HG02623 (cell line): ENCODE data around the gene FKBP9.
A peak's percentile ranks its signal among the peaks of the same experiment; 100 is the strongest.
"Not testable (repeated sequence)": the region's sequence is repeated elsewhere in the genome, so short reads cannot be mapped to it uniquely, and the experiment has no call there.

Experiments used
- ATAC-seq: cut with Tn5 transposase; IDR thresholded peaks from one replicate; pipeline ENCODE4 v1.9.1; 2021; ENCODE audit warnings: moderate library complexity; ENCODE audit not compliant: unreplicated experiment

Gene FKBP9

DNA sequence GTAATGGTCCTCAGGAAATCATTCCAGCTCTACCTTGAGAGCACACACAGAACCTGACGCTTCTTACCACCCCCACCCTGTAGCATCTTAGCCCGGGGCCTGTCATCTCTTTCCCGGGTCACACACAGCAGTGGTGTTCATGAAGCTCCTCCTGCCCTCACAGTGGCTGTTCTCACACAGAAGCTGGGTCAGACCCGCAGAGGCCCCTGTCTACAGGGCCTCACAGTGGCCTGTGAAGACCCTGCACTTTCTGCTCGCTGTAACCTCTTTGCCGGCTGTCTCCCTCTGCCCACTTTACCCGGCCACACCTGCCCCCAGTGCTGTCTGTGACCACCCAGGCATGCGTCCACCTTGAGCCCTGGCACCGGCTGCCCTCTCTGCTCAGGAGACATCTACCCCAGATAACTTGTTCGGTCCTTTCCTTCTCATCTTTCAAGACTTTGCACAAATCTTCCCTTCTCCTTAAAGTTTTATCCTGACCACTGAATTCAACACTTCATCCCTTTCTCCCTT, 46.9 kb downstream of the FKBP9 start:
- ATAC-seq = not testable (repeated sequence)

GRCh38 chr7:33005193-33005592, 48.0 kb downstream of the FKBP9 start:
- ATAC-seq = not testable (repeated sequence)

GRCh38 chr7:33005690-33006089, 48.5 kb downstream of the FKBP9 start:
- not testable (repeated sequence) for ATAC-seq

DNA sequence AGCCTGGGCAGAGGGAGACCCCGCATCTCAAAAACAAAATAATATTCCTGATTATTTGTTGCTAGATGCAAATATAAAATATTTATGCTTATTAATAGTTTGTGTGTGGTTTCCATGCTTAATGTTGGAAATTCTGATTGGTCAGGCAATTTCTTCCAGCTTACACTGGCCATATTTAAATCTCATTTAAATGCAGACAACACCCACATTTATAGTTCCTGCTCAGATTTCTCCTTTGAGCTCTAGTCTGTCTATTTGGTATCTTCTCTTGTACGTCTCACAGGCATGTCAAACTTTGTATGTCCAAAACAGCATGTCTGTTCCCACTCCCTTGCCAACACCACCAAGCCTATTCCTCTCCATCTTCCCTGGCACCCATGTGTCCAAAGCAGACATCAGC, 52.5 kb downstream of the FKBP9 start:
- no peak for ATAC-seq

- ATAC-seq = no peak
These were observed 55.1 kb downstream of the FKBP9 start for GRCh38 chr7:33012364-33012763.

DNA sequence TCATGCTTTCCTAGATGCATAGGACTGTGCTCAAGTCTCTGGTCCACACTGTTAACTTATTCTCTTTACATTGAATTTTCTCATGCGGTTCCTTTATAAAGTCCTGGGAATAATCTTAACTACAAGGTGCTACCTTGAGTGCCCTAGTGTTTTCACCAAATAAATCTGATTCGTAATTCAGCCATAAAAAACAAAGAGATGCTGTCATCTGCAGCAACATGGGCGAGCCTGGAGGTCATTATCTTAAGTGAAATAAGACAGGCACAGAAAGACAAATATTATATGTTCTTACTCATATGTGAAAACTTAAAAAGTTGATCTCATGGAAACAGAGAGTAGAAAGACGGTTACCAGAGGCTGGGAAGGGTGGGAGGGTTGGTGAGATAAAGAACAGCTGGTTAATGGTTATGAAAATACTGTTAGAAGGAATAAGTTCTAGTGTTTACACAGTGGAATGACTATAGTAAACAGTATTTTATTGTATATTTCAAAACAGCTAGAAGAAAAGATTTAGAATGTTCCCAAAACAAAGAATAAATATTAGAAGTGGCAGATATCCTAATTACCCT, 67.0 kb downstream of the FKBP9 start:
- ATAC-seq = no peak

DNA sequence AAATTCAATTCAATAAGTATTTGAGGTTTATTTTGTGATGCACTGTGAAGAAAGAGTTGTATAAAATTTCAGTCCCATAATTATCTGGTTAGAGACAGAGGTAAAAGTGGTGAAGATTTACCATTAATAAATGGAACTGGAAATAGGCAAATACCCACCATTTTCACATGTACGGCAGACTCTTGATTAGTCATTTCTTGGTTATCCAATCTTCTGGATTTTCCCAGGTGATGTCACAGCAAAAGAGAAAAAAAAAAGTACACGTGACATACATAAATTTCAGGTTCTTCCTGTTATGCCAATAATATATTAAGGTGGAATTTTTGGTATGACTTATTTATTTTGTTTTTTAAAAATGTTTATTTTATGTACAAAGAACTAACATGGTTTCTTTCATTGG, 78.5 kb downstream of the FKBP9 start:
- no peak for ATAC-seq

DNA sequence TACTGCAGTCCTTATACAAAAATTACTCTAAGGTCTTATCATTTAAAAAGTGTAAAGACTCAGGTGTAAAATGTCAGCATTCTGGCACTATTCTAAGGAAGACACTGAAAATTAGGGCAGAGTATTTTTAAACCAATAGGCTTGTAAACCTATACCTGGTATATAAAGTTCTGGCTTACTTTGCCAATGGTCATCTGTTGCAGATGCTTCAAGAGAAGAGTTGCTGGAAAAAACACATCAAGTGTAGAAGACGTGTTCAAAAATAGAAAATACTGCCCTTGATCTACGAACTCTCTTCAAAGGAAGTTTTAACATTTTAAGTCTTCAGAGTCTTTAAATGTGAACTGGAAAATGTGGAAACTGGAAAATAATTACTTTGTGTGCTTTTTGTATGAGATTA, 81.4 kb downstream of the FKBP9 start:
- ATAC-seq = no peak

DNA sequence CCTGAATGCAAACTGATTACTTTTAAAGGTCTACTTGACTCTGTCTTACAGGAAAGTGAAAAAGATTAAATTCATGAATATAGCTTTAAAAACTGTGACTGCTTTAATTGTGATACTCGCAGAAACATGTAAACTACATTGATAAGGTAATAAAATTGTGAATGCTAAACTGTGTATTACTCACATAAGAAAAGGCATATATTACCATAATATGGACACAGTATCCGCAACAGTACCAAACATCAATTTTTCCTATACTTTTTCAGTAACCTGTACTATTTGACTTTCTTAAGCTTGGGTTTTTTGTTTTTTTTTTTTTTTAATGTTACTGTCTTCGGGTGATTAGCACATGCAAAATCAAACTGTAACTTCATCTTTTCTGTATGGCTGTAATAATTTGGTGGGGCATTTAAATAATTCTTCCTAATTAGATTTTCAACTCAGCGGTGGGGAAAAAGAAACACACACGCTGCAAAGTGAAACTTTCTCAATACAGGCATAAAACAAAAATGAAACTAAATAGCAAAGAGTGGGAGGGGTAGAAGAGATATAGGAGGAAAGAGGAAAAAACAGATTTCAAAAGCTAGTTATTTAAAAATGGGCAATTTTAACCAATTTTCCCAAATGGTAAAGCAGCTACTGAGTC, 82.1 kb downstream of the FKBP9 start:
- no peak for ATAC-seq

GRCh38 chr7:33039903-33040292, 82.7 kb downstream of the FKBP9 start:
- no peak for ATAC-seq

DNA sequence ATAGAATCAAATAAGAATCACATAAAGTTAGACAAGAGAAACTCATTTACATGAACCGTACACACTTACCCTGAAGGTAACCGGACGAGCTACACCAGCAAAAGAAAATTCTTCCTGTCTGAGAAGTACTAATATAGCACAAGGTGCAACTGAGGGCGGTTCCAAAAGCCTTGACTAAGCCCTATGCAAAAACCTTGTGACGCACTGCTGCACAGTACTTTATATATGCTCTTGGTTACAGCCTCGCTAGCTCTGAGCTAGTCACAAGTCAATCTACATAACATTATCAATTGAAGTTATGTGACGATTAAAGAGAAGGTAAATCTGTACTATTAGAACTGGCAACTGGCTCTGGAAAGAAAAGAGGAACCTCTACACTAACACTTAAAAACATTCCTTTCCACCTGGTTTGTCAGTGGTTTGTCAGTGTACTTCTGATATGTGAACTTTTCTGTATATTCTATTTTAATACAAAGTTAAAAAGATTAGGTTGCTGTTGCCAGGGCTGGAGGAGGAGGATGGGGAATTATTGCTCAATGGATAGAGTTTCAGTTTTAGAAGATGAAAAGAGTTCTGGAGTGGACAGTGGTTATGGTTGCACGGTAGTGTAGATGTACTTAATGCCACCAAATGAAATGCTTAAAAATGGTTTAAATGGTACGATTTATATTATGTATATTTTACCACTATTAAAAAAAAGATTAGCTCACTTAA, 83.7 kb downstream of the FKBP9 start:
- ATAC-seq = peak; percentile 91

- ATAC-seq = no peak
These were observed 84.6 kb downstream of the FKBP9 start for GRCh38 chr7:33041631-33042428.

GRCh38 chr7:33043501-33044400, 86.5 kb downstream of the FKBP9 start:
- no peak for ATAC-seq

DNA sequence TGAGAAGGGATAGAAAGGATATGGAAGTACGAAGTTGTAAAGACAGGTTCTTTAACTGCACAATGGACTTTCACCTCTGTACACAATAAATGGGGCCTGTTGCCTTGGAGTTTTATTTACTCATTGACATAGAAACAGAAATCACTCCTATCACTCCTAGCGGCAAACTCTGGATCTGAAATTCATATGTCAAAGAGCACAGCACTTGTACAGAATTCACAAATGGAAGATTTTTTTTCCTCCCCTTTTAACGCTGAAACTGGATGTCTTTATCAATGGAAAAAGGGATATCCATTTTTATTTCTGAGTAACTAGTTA, 87.1 kb downstream of the FKBP9 start:
- ATAC-seq = no peak

DNA sequence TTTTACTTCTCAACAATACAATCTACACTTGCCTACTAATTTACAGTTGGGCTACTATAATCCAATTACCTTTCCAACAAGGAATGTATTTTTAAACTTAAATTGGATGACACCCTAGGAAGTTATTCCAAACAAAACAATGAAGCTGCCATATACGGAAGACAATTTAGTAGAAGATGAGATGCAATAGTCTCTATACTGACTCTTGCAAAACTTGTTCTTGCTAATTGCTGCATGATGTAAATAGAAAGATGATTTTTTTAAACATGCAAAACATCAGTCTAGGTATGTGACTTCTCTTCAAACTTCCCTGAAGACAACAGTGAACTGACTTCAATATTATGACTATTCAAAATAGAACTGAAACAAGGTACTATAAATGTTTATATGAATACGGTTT, 87.7 kb downstream of the FKBP9 start:
- peak; percentile 25 for ATAC-seq

- no peak for ATAC-seq
These were observed 91.0 kb downstream of the FKBP9 start for GRCh38 chr7:33048257-33048656.

- ATAC-seq = no peak
These were observed 91.5 kb downstream of the FKBP9 start for GRCh38 chr7:33048704-33049103.

DNA sequence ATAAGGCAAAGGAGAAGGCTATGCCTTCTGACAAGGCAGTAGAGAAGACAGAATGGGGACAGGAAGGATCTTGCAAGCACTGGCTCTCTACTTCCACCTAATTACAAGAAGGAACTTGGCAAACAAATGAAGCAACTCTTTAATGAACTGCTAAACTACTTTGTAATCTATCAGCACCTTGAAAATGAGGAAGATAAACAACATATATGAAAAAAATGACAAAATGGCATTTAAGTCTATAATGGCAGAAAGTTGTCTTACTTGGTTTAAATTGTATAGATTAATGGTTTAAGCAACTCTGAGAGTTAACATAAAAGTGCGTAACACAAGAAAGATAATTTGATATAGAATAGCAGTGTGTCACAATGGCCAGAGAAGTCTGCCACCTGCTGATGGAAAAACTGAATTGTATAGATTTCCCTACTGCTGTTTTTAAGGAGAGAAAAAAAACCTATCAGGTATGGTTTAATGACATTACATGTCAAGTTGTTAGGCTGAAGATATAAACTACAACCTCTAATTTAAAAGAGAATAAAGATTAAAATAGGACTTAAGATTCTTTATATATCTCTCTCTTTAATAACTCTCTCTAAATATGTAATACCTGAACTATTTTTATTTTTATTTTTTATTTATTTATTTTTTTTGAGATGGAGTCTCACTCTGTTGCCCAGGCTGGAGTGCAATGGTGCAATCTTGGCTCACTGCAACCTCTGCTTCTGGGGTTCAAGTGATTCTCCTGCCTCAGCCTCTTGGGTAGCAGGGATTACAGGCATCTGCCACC, 93.5 kb downstream of the FKBP9 start:
- no peak for ATAC-seq

GRCh38 chr7:33053721-33054120, 96.5 kb downstream of the FKBP9 start:
- no peak for ATAC-seq
